Measurements from ENCODE around the gene CD177. TPM values are rescaled to one million over a fixed set of nuclear protein-coding genes. Genes with fewer than 3 reads are reported as not detected.
"Not testable (repeated sequence)": the region's sequence is repeated elsewhere in the genome, so short reads cannot be mapped to it uniquely, and the experiment has no call there.

CD177 gene
- total RNA-seq, 4 donors from 2014 or later = 0.19 to 13.2 (median 5.1) TPM

- peaks cover 0 to 29% (median 0%) of the 10 kb centered on the region in 4 donors for H3K27me3 ChIP-seq
- no peaks in the 10 kb centered on the region for H3K36me3 ChIP-seq
- H3K4me1 ChIP-seq = no peaks in the 10 kb centered on the region
- intact Hi-C loops (cut with DNase I) = no loop called here
- no peaks in the 10 kb centered on the region for H3K9me3 ChIP-seq
- DNase-seq = no peak
- no peak overlapping the region for H3K27ac ChIP-seq
- TF ChIP-seq POLR2A (IDR thresholded peaks at IDR 0.05) (no peak), CTCF (IDR thresholded peaks at IDR 0.05) (no peak)
- 76 to 84% methylated on average over 2 of the region's 2 CpGs for WGBS, 2 donors
- no peak overlapping the region for H3K4me3 ChIP-seq
Measured at GRCh38 chr19:43367822-43368221, 14.3 kb downstream of the CD177 start.

GRCh38 chr19:43368897-43369296 is 15.4 kb downstream of the CD177 start:
- H3K9me3 ChIP-seq; H3K27ac ChIP-seq; intact Hi-C loops (cut with DNase I); H3K36me3 ChIP-seq; H3K4me3 ChIP-seq; DNase-seq; H3K4me1 ChIP-seq: not testable (repeated sequence)
- H3K27me3 ChIP-seq = peaks cover 0 to 23% (median 0%) of the 10 kb centered on the region in 4 donors
- 35 to 40% methylated on average over 3 to 5 of the region's 9 CpGs for whole genome bisulfite sequencing, 2 donors

GRCh38 chr19:43371909-43372308 is 18.4 kb downstream of the CD177 start:
- Histone ChIP-seq H3K9me3 (no peaks in the 10 kb centered on the region), H3K36me3 (no peaks in the 10 kb centered on the region), H3K4me3 (no peak overlapping the region), H3K4me1 (no peaks in the 10 kb centered on the region), H3K27me3 (peaks cover 0 to 17% (median 0%) of the 10 kb centered on the region in 4 donors), H3K27ac (no peak overlapping the region)
- no peak for DNase-seq
- intact Hi-C loops (cut with DNase I) = no loop called here
- TF ChIP-seq POLR2A (IDR thresholded peaks at IDR 0.05) (no peak), CTCF (IDR thresholded peaks at IDR 0.05) (no peak)
- WGBS, 2 donors = 68 to 73% methylated on average over 6 to 8 of the region's 8 CpGs

- no peak for TF ChIP-seq CTCF (IDR thresholded peaks at IDR 0.05)
- TF ChIP-seq POLR2A (IDR thresholded peaks at IDR 0.05) = no peak
Measured at GRCh38 chr19:43372462-43372861, 19.0 kb downstream of the CD177 start.

GRCh38 chr19:43377624-43378023 is 24.1 kb downstream of the CD177 start:
- whole genome bisulfite sequencing, 2 donors = no CpG with 5 or more reads among the region's 3 CpGs
- H3K27ac ChIP-seq; intact Hi-C loops (cut with DNase I); DNase-seq; H3K9me3 ChIP-seq; H3K36me3 ChIP-seq; H3K4me3 ChIP-seq: not testable (repeated sequence)
- peaks cover 8 to 17% (median 9%) of the 10 kb centered on the region in 3 donors for H3K4me1 ChIP-seq
- H3K27me3 ChIP-seq = peaks cover 0 to 19% (median 0%) of the 10 kb centered on the region in 4 donors

More at GRCh38 chr19:43372462-43372861, 19.0 kb downstream of the CD177 start:
- intact Hi-C loops (cut with DNase I) = no loop called here
- Histone ChIP-seq H3K4me1 (no peaks in the 10 kb centered on the region), H3K36me3 (no peaks in the 10 kb centered on the region), H3K27ac (no peak overlapping the region), H3K27me3 (peaks cover 0 to 17% (median 0%) of the 10 kb centered on the region in 4 donors), H3K9me3 (no peaks in the 10 kb centered on the region), H3K4me3 (no peak overlapping the region)
- WGBS, 2 donors = 48 to 72% methylated on average over 6 of the region's 7 CpGs
- DNase-seq = no peak

GRCh38 chr19:43380008-43380407 is 26.5 kb downstream of the CD177 start:
- H3K4me1 ChIP-seq = peaks cover 8 to 32% (median 9%) of the 10 kb centered on the region in 3 donors
- H3K27ac ChIP-seq = no peak overlapping the region
- TF ChIP-seq POLR2A (IDR thresholded peaks at IDR 0.05) (no peak), CTCF (IDR thresholded peaks at IDR 0.05) (no peak)
- no peaks in the 10 kb centered on the region for H3K9me3 ChIP-seq
- intact Hi-C loops (cut with DNase I) = no loop called here
- H3K4me3 ChIP-seq = no peak overlapping the region
- 59 to 68% methylated on average over 12 to 14 of the region's 14 CpGs for WGBS, 2 donors
- H3K36me3 ChIP-seq = no peaks in the 10 kb centered on the region
- peaks cover 0 to 18% (median 0%) of the 10 kb centered on the region in 4 donors for H3K27me3 ChIP-seq
- DNase-seq = no peak
